SK-N-SH (cell line): ENCODE data around the gene WHRN.

ENCODE experiments used
- MEF2A ChIP-seq: IDR thresholded peaks from 2 replicates; pipeline ENCODE4 v1.4.0; 2012; ENCODE audit warnings: low read depth, borderline replicate concordance
- PBX3 ChIP-seq: IDR thresholded peaks from 2 replicates; pipeline ENCODE4; 2012
- POLR2AphosphoS5 ChIP-seq: IDR thresholded peaks from 2 replicates; pipeline ENCODE4 v1.6.1; 2012; ENCODE audit warnings: low read depth, low read length
- SIN3A ChIP-seq: IDR thresholded peaks from 2 replicates; pipeline ENCODE4 v1.6.1; 2012; ENCODE audit warnings: low read depth, mild to moderate bottlenecking, low read length, moderate library complexity, borderline replicate concordance
- TAF1 ChIP-seq: IDR thresholded peaks from 2 replicates; pipeline ENCODE4 v1.6.1; 2012; ENCODE audit warnings: low read depth, mild to moderate bottlenecking, low read length, moderate library complexity, borderline replicate concordance
- TF ChIP-seq, protein P1 (sequence below): fragments of 200-600 bp; sonication (generic); IDR thresholded peaks from 2 replicates; pipeline ENCODE4 v1.6.1; 2017; ENCODE audit warnings: antibody characterized with exemption, mild to moderate bottlenecking, moderate library complexity

GRCh38 chr9:114392749-114393112 is 112.5 kb downstream of the WHRN start:
- TF ChIP-seq POLR2AphosphoS5 (no peak), TAF1 (no peak), PBX3 (no peak), SIN3A (no peak), MEF2A (no peak)
- TF ChIP-seq, protein P1, sequence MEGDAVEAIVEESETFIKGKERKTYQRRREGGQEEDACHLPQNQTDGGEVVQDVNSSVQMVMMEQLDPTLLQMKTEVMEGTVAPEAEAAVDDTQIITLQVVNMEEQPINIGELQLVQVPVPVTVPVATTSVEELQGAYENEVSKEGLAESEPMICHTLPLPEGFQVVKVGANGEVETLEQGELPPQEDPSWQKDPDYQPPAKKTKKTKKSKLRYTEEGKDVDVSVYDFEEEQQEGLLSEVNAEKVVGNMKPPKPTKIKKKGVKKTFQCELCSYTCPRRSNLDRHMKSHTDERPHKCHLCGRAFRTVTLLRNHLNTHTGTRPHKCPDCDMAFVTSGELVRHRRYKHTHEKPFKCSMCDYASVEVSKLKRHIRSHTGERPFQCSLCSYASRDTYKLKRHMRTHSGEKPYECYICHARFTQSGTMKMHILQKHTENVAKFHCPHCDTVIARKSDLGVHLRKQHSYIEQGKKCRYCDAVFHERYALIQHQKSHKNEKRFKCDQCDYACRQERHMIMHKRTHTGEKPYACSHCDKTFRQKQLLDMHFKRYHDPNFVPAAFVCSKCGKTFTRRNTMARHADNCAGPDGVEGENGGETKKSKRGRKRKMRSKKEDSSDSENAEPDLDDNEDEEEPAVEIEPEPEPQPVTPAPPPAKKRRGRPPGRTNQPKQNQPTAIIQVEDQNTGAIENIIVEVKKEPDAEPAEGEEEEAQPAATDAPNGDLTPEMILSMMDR, result no peak
